ENCODE measurements around the gene MTG2.

Gene MTG2

GRCh38 chr20:62202676-62203377 lies 20.0 kb downstream of the MTG2 start:
- DNase-seq (ENCODE audit: low read depth in 2 of 3, low spot score in 1 of 3) = no peak

DNA sequence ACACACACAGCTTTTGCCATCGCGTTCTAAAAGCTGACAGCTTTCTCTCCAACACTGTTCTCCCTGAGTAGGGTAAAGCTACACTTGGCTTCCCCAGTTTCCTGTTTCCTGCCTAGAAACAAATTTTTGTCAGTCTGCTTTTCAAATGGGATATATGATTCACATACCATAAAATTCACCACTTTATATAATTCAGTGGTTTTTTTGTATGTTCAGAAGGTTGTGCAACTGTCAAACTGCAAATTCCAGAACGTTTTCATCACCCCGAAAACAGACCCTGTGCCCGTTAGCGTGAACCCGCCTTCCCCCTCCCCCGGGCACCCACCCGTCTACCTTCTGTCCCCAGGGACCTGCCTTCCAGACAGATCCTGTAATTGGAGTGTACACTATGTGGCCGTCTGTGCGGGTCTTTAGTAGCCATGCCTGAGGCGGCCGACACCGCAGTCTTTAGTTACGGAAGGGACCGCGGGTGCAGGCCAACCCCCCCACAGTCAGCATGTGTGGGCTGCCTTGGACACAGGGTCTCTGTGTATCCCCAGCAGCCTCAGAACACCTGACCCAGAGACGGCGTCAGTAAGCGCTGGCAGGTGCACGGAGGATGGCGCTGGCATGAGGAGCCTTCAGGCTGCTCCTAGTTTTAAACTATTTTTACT lies 20.7 kb downstream of the MTG2 start:
- DNase-seq (ENCODE audit: low read depth in 2 of 3, low spot score in 1 of 3) = no peak

GRCh38 chr20:62205618-62206387 lies 23.0 kb downstream of the MTG2 start:
- DNase-seq (ENCODE audit: low read depth in 2 of 3, low spot score in 1 of 3) = no peak

- DNase-seq (ENCODE audit: low read depth in 2 of 3, low spot score in 1 of 3) = no peak
Measured at GRCh38 chr20:62206388-62206775, 23.6 kb downstream of the MTG2 start.

DNA sequence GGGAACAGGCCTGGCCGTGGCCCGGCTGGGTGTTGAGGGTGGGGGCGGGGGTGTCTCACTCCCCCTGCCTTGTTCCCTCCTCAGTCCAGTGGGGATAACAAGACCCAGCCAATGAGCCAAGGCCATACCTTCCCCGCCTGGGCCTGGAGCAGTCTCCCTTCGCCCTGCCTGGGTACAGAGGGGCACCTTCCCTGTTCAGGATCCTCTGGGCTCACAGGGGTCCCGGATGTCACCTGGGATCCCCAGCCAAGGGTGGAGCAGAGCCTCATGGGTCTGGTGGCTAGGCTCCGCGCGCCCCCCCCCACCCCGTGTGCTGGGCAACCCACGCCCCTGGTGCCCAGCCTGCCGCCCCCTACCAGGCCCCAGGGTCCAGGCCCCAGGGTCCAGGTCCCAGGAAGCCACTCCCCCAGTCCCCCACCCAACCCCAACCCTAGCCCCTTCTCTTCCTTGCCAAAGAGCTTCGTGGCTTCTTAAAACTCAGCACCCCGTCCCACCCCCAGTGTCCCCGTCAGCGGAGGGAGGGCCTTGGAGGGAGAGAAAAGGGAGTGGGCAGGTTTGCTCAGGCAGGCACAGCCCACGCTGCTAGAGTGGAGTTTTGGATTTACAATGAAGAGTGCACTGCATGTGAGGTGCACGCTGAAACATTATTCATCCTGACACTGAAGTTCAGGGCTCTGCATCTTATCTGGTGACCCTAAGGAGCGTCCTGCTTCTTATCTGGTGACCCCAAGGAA lies 25.4 kb downstream of the MTG2 start:
- DNase-seq (ENCODE audit: low read depth in 2 of 3, low spot score in 1 of 3) = no peak

DNA sequence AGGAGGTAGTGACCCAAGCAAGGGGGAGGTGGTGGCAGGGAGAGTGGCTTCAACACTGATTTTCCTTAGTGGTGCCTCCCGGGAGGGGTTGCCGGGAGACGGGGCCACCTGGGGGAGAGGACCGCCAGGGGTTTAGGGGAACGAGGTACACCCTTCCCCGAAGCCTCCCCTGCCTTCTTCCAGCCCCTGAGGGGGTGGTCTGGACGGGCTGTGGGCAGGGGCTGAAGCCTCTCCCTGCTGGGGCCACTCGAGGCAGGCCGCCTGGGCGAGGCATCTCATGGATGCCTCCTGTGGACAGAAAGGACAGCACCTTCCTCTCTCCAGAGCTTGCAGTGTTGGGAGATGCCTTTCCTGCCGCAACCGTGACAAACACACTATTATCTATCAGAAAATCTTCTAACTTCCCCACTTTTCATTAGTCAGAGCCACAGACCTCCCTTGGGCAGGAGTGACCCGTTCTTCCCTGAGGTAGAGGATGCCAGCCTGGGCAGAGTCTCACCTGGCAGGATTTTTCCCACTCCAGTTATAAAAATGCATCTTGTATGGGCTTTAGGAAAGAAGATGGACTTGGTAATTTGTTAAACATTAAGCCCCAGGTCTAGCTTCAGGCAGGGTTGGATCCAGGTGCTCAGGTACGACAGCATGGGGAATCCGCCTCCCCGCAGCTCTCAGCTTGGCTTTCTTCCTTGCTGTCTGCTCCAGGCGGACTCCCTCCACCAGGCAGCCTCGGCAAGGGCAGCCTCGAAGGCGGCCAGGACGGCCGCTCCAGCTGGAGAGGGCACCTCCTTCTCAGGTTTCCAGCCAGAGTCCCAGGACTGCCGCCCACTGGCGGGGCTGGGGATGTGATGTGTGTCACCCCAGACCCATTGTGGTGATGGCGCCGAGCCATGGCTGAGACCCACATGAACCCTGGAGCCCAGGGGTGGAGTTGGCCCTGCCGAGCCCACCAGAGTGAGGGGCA lies 26.2 kb downstream of the MTG2 start:
- DNase-seq (ENCODE audit: low read depth in 2 of 3, low spot score in 1 of 3) = no peak

DNA sequence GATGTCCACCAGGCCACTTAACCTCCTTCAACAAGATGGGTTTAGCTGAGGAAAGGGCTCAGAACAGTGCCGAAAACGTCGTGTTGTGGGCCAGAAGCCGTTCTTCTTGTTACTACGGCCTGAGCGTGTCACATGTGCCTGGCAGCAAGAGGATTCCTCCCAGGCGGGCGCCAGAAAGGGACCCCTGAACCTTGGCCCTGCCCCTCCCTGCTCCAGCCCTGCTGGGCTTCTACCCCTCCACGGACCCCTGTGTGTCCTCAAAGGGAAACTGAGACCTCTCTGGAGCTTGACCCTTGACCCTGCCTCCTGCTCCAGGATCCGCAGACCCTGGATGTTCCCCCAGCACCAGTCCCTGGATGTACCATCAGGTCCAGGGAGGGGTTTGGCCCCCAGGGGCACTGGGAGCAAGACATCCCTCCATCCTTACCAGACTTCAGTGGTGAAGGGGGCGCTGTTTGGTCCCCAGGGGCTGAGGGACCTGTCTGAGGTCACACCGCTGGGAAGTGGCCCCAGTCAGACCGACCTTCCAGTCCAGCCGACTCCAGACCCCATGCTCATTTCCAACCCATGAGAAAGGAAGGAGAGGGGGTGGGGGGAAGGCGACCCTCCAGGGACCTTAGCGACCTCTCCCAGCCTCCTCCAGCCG lies 27.1 kb downstream of the MTG2 start:
- DNase-seq (ENCODE audit: low read depth in 2 of 3, low spot score in 1 of 3) = no peak

DNA sequence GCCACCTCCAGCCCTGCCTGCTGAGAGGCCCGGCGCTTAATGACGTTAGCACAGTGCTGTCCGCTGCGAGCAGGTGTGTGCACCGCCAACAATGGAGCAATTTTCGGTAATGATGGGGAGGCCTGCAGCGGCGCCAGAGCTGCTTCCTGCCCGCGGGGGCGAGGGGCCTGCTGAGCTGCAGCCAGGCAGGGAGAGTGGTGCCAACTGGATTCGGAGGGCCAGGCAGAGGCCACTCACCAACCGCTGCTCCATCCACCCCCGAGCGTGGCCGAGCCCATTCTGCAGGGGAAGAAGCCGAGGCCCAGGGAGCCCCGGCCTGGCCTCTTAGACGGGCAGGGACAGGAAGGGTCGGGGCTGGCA lies 27.6 kb downstream of the MTG2 start:
- DNase-seq (ENCODE audit: low read depth in 2 of 3, low spot score in 1 of 3) = no peak

GRCh38 chr20:62211216-62211615 lies 28.4 kb downstream of the MTG2 start:
- DNase-seq (ENCODE audit: low read depth in 2 of 3, low spot score in 1 of 3) = no peak

DNA sequence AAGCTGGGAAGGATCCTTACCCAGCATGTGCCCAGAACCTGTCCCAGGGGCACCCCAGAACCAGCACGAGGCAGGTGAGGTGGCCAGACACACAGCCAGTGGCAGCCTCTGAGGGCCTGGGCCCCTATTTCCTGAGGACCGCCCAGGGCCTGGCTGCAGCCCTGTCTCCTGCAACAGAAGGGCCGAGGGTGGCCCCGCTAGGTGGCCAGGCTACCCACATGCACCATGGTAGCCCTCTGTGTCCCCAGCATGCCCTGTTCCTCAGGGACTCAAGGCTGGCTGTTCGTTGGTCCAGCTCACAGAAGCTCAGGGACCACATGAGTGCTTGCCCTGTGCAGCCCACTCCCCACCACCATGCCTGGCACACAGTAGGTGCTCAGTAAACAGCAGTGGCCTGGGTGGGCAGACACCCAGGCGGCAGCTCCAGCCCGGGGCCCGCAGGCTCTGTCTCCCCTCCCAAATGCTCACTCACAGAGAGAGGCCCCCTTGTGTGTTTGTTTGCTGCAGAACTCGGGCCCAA lies 29.0 kb downstream of the MTG2 start:
- no peak for DNase-seq (ENCODE audit: low read depth in 2 of 3, low spot score in 1 of 3)

DNA sequence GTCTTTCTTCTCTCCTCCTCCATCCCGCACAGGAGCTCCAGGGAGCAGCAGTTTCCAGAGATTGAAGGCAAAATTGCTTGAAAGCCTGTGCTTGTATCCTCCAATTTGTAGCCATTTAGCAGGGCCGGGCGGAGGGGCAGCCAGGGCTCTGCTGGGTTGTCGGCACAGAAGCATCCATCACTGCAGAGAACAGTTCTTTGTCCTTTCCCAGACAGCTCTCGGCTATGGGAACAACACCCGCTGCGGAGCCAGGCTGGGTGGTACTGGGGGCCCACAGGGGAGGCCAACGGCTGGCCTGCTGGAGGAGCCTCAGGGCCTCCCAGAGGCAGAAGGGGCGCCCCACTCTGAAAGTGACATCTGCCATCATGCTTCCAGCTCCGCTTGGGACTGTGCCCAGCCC lies 29.5 kb downstream of the MTG2 start:
- no peak for DNase-seq (ENCODE audit: low read depth in 2 of 3, low spot score in 1 of 3)

DNA sequence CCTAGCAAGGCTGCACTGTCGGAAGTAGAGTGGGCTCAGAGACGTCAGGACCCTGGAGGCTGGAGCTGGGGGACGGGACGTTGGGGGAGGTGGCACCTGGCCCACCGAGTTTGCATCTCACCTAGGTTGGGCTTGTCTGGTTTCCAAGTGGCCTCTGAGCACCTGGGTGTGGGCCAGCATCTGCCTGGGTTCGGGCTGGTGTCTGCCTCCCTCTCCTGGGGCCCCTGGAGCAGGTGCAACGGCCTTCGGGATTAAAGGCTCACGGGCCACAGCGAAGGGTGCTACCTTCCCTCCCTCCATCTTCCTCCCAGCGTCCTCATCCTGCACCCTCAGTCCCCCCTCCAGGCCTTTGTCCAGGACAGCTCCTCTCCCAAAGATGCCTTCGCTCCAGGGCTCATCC lies 31.2 kb downstream of the MTG2 start:
- no peak for DNase-seq (ENCODE audit: low read depth in 2 of 3, low spot score in 1 of 3)

- no peak for DNase-seq (ENCODE audit: low read depth in 2 of 3, low spot score in 1 of 3)
Measured at GRCh38 chr20:62215020-62215990, 32.5 kb downstream of the MTG2 start.

GRCh38 chr20:62215991-62216635 lies 33.3 kb downstream of the MTG2 start:
- no peak for DNase-seq (ENCODE audit: low read depth in 2 of 3, low spot score in 1 of 3)

GRCh38 chr20:62216636-62217566 lies 34.1 kb downstream of the MTG2 start:
- DNase-seq (ENCODE audit: low read depth in 2 of 3, low spot score in 1 of 3) = no peak

- DNase-seq (ENCODE audit: low read depth in 2 of 3, low spot score in 1 of 3) = no peak
Measured at GRCh38 chr20:62217913-62218773, 35.3 kb downstream of the MTG2 start.
